Measurements from ENCODE around the gene ATP6V1A.
A peak's percentile ranks its signal among the peaks of the same experiment; 100 is the strongest.
"Not testable (repeated sequence)": the region's sequence is repeated elsewhere in the genome, so short reads cannot be mapped to it uniquely, and the experiment has no call there.

Gene ATP6V1A

DNA sequence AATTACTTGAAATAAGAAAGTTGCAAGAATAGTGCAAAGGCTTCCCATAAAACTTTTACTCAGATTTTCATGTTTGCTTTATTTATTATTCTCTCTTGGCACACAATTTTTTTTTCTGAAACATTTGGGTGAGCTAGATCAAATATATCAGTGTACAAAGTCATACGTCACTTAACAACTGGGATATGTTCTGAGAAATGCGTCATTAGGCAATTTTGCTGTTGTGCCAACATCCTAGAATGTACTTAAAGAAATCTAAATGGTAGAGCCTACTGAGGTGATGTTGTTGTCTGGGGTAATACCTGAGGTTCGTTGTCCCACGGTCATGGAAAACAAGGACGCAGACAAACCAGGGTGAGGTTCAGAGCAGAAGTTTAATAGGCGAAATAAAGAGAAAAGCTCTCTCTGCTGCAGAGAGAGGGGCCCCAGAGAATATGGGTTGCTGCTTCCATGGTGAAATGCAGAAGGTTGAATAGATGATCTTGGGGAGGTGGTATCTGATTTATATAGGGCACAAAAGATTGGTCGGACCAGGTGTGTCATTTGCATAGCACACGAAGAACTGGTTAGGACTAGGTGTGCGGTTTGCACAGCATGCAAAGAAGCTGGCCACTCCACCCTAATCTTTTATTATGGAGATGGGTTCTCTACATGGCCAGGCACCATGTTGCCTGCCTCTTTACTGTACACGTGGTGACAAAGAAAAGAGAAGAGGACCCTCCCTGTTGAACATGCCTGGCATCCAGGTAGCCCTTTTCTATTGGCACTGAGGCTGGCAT is 82.9 kb downstream of the ATP6V1A start:
- no peak for DNase-seq (ENCODE audit: low read depth)

DNA sequence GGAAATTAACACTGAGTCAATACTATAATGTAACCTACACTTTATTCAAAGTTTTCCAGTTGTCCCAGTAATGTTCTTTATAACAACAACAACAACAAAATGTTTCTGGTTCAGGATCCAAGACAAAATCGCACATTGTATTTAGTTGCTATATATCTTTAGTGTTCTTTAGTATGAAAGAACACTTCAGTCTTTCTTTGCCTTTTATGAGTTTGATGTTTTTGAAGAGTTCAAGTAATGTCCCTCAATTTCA is 84.2 kb downstream of the ATP6V1A start:
- DNase-seq (ENCODE audit: low read depth) = no peak

DNA sequence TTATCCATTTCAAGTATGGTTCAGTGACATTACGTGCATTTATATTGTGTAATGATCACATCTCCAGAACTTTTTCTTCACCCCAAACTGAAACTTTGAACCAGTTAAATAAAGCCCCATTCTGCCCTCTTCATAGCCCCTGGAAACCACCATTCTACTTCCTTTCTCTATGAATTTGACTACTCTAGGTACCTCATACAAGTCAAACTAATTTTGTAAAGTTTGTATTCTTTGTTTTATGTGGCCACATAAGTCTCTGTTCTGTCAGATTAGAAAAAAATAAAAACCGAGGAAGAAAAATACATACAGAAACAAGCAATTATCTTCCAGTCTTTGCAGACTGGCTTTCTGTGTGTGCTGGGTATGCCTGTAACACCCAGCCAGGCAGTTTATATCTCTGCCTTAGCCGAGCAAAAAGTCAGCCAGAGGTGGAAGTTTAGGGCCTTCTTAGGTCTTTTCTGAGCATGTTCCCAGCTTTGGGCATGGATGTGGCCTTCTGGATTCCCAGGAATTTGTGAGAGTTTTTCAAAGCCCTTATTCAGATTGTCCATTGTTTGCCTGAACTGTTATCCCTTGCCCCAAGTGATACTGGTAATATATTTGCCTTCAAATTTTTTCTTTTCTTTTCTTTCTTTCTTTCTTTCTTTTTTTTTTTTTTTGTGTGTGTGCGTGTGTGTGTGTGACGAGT is 85.8 kb downstream of the ATP6V1A start:
- DNase-seq (ENCODE audit: low read depth) = no peak

DNA sequence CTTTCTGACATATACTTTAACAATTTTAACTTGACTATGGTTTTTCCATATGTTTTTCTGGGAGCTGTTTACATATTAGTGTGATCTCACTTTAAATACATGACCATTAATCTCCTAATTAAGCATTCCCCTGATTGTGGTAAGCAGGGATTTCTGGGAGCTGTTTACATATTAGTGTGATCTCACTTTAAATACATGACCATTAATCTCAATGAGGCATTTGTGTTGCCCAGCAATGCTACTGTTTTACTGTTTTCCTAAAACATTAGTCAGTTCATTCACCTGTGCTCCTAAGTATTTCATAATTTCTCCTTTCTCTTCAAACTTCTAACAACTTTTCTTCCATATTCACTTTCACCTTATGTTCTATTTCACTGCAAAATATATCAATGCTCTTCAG is 88.1 kb downstream of the ATP6V1A start:
- DNase-seq (ENCODE audit: low read depth) = no peak

DNA sequence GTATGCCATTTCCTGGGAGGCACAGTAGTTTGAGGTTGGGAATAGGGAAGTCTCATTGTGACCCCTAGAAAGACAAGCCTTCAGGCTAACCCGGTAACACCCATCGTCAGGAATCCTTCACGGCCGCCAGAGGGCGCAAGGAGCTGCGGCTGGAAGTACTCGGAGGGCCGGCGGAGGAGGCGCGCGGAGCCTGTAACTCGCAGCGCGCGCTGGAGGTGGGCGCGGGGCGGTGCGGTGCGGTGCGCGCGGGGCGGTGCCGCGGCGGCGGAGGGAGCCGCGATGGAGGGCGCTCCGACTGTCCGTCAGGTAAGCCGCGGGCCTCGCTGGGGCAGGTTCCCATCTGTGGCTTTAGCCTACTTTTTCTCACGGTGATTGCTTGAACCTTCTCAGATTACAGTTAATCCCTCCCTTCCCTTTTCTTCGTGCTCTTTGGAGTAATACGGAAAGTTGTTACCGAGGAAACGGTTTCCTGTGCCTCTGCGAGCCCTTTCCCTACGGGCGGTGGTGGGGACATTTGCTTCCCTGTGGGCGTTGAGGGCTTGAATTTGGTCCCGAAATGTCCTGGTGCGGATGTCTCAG is 91.9 kb downstream of the ATP6V1A start, which contains the start of gene GRAMD1C:
TSS of gene GRAMD1C (plus strand) at position 158 of the 579 bp plus-strand sequence. CDS start at position 280, 122 bp downstream.
- DNase-seq (ENCODE audit: low read depth) = peak; percentile 70

DNA sequence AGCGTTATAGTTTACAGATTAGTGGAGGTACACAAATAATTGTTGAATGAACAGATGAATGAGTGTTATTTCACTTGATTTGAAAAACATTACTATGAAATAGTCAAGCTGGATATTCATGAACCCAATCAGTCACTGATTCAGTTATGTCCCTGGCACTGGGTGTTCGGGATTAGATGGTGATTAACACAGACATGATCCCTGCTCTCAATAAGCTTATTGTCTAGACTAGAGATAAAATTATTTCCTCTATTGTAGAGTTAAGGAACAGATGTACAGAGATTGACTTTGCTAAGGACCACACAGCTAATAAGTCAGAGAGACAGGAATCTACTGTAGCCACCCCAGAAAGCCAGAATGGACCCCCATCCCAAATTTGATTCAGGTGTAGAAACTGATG is 92.7 kb downstream of the ATP6V1A start:
- no peak for DNase-seq (ENCODE audit: low read depth)

DNA sequence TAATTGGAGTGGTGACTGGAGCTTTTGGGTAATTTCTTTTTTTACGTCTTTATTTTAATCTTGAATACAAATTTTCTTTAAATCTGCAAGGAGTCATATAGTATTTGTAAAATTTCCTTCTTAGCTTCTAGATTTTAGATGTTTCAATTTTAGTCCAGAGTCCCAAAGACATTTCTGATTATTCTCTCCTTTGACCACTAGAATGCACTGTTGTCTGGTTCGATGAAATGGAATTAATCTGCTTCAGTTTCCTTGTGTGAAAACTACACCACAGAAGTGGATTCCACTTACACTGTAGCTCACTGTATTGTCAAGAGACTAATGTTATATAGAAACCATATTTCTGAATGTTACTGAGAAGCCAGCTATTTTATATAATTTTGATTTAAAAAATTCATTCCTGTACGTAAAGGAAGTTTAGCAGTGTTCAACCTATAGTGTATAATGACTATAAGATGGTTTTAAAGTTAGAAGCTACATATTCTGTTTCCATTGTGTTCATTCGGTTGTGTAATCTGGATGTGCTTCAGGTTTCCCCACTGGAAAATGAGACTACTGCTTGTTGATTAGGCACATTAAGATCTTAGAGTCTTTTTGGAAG is 97.9 kb downstream of the ATP6V1A start:
- DNase-seq (ENCODE audit: low read depth) = no peak

DNA sequence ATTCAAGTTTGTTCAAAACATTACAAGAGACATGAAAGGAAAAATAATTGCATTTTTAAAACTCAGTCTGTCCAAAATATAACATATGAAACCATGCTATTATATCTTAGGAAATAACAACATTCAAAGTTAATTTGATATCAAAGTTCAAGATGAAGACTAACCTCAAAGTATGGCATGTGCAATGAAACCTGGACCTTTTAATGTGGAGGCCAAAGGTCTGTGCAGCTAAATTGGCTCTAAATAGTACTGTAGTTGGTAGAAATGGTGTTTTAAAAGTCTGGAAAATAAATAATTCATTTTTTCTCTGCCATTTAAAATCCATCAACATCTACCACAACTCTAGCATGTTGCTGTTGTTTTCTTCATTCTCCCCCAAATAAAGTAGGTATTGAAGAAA is 100.4 kb downstream of the ATP6V1A start:
- no peak for DNase-seq (ENCODE audit: low read depth)

DNA sequence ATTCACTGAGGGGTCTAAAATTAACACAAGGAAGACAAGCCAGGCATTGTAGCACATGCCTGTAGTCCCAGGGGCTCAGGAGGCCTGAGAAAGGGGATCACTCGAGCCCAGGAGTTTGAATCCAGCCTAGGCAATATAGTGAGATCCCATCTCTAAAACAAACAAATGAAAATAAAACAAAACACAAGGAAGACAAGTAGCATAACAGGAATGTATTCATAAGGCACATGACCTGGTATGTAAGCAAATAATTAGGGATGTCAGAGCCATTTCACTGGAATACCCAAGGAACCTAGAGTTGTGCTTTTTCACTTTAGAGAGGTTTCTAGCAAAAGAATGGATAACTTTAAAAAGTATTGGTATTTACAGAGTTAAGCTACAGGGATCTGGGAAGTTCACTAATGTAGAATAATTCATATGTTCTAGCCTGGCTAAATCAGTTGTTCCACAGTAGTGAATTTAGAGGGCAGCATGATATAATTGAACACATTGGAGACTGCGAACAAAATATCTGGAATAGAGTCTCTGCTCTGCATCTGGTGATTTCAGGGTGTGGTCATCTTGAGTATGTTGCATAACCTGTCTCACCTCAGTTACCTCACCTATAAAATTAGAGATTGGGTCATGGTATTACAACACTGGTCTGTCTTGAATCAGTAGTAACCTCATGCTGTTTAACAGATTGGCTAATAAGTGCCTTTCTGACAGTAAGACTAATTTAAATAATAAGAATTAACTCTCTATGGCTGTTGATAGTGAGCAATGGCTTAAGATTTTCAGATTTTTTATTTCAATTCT is 101.0 kb downstream of the ATP6V1A start:
- DNase-seq (ENCODE audit: low read depth) = no peak

DNA sequence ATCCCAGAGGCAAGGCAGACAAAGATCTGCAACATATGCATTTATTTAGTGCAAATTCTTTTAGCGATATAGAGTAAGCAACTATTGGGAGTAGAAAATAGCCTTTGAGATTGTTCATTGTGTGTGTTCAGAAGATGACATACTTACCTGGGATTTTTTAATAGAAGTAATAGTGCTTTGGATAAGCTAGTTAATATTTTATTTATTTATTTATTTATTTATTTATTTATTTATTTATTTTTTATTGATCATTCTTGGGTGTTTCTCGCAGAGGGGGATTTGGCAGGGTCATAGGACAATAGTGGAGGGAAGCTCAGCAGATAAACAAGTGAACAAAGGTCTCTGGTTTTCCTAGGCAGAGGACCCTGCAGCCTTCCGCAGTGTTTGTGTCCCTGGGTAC is 102.2 kb downstream of the ATP6V1A start:
- DNase-seq (ENCODE audit: low read depth) = not testable (repeated sequence)

DNA sequence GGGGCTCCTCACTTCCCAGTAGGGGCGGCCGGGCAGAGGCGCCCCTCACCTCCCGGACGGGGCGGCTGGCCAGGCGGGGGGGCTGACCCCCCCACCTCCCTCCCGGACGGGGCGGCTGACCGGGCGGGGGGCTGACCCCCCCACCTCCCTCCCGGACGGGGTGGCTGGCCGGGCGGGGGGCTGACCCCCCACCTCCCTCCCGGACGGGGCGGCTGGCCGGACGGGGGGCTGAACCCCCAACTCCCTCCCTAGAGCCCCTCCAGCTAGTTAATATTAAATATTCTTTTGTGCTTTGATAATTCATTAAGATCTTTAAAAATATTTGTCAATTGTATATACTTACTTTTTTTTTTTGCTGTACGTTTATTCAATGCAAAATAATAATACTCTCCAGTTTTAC is 103.0 kb downstream of the ATP6V1A start:
- not testable (repeated sequence) for DNase-seq (ENCODE audit: low read depth)

DNA sequence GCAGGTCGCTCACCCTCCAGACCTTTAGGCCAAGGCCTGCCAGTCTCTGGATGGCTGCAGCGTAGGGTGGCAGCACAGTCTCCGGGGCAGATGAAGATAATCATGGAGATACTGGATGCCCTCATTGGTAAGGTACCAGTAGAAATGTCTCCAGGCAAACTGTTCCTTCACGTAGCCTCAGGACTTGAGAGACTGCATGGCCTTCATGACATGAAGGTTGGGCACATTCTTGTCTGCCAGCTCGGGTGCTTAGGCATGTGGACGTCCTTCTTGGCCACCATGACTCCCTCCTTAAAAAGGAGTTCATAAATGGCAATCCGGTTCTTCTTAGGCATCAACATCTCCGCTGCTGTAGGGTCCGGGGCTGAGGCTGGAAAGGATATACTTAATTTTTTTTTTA is 103.6 kb downstream of the ATP6V1A start:
- not testable (repeated sequence) for DNase-seq (ENCODE audit: low read depth)

DNA sequence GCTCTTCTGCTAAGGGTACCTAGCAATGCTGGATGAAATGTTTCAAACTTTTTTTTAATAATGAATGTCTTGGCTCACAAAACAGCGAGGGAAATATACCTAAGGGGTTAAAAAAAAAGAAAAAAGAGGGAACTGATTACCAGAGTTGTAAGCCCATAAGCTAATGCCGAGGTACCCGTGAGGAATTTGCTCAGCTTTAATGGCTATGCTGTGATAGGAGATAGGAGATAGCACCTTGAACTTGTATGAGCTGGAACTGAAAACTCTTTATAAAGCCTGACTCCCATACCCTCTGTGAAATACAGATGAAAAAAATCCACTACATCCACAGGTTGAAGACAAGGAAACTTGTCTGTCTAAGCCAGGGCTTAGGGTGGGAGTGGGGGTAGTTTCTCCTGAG is 105.7 kb downstream of the ATP6V1A start:
- no peak for DNase-seq (ENCODE audit: low read depth)
